Gastroesophageal sphincter (tissue), 4 donors: ENCODE data around the gene SEZ6L2. TPM values are rescaled to one million over a fixed set of nuclear protein-coding genes. Genes with fewer than 3 reads are reported as not detected.
A peak's percentile ranks its signal among the peaks of the same experiment; 100 is the strongest.

Source experiments
- ATAC-seq: fragments of 150-250 bp; one replicate; pipeline ENCODE4 v1.9.1; 2016; ENCODE audit warnings: mild to moderate bottlenecking, moderate library complexity
- H3K27ac ChIP-seq, 4 donors: fragments of 200-600 bp; sonication (generic) in 3 of 4; 1 replicate in 3 of 4; 2 replicates in 1 of 4; pipeline ENCODE4 v1.5.1; 2016 to 2019
- H3K27me3 ChIP-seq: fragments of 200-600 bp; sonication (generic); one replicate; pipeline ENCODE4 v1.5.1; 2019
- H3K36me3 ChIP-seq, 2 donors: fragments of 200-600 bp; sonication (generic); one replicate each; pipeline ENCODE4 v1.5.1; 2019; ENCODE audit warnings: control low read depth in 1 of 2
- H3K4me1 ChIP-seq, 3 donors: fragments of 200-600 bp; sonication (generic); 1 replicate in 2 of 3; 2 replicates in 1 of 3; pipeline ENCODE4 v1.5.1; 2016 to 2019; ENCODE audit warnings: control low read depth in 2 of 3
- H3K4me3 ChIP-seq, 2 donors: fragments of 200-600 bp; sonication (generic); one replicate each; pipeline ENCODE4 v1.5.1; 2019; ENCODE audit warnings: mild to moderate bottlenecking in 1 of 2, moderate library complexity in 1 of 2
- H3K9me3 ChIP-seq, 3 donors: fragments of 200-600 bp; sonication (generic); one replicate each; pipeline ENCODE4 v1.5.1; 2017 to 2019; ENCODE audit warnings: control low read depth in 2 of 3
- CTCF ChIP-seq, 4 experiments: fragments of 200-600 bp in 2 of 4; fragments of 450-650 bp in 2 of 4; sonication (generic) in 1 of 4; IDR thresholded peaks; one replicate each; pipeline ENCODE4 v1.5.1; 2017 to 2019; ENCODE audit warnings: antibody characterized with exemption in 4 of 4, mild to moderate bottlenecking in 2 of 4, moderate library complexity in 2 of 4
- EP300 ChIP-seq: sonication (generic); formaldehyde crosslinking; IDR thresholded peaks from one replicate; pipeline ENCODE4 v1.6.1; 2017; ENCODE audit warnings: antibody characterized with exemption, mild to moderate bottlenecking
- POLR2A ChIP-seq, 2 donors: fragments of 450-650 bp; IDR thresholded peaks; one replicate each; pipeline ENCODE4 v1.6.1; 2017; ENCODE audit warnings: antibody characterized with exemption in 2 of 2, mild to moderate bottlenecking in 2 of 2, moderate library complexity in 1 of 2
- POLR2AphosphoS5 ChIP-seq: sonication (generic); formaldehyde crosslinking; IDR thresholded peaks from one replicate; pipeline ENCODE4 v1.6.1; 2017; ENCODE audit warnings: antibody characterized with exemption
- WGBS, 2 donors: methylation state at CpG; one replicate each; pipeline ENCODE4 v1.1.5; 2018; ENCODE audit warnings: low coverage in 1 of 2; 5-methylcytosine and 5-hydroxymethylcytosine counted together
- total RNA-seq, 4 donors: library from RNA; depleted of rRNA; stranded (reverse); fragments of >200 nt; gene quantifications; one replicate each; pipeline ENCODE4 v1.1.0, GENCODE V29; 2016

Gene SEZ6L2
- total RNA-seq, 4 donors from 2014 or later = 1.1 to 1.6 (median 1.1) TPM; not detected in 1

DNA sequence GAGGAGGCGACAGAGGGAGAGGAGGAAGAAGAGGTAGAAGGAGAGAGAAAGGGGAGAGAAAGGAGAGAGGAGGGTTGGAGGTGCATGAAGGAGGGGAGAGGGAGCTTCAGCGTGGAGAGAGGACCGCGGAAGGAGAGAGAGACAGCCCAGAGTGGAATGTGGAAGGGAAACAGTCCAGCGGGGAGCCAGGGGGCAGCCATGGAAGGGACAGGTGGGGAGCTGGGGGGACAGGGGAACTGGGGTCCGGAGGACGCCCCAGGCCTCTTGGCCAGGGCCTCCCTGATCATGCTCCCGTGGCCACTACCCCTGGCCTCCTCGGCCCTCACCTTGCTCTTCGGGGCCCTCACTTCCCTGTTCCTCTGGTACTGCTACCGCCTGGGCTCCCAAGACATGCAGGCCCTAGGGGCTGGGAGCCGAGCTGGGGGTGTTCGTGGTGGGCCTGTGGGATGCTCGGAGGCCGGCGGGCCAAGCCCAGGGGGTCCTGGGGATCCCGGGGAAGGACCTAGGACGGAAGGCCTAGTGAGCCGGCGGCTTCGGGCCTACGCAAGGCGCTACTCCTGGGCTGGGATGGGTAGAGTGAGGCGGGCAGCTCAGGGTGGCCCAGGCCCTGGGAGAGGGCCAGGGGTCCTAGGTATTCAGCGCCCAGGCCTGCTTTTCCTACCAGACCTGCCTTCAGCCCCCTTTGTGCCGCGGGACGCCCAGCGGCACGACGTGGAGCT lies 1.7 kb upstream of the SEZ6L2 start:
- 13 to 14% methylated on average over 5 to 6 of the region's 31 CpGs for WGBS, 2 donors

GRCh38 chr16:29900102-29900887 lies 945 bp upstream of the SEZ6L2 start, which contains the start of gene ASPHD1:
ASPHD1 (plus strand) TSS chr16:29900488; CDS start chr16:29900972, 484 bp downstream.
- peak within 1 kb of the TSS; percentile 30 to 60 for H3K4me3 ChIP-seq
- peak; percentile 88 for ATAC-seq
- 0 to 2% methylated on average over 1 to 16 of the region's 67 CpGs for WGBS, 2 donors
- peaks cover 0 to 23% (median 4%) of the 10 kb centered on the region in 3 donors for H3K4me1 ChIP-seq
- H3K27ac ChIP-seq = no peak within 1 kb of the TSS
- peaks cover 60% of the 10 kb centered on the region for H3K27me3 ChIP-seq
- H3K9me3 ChIP-seq = no peaks in the 10 kb centered on the region
- no peaks in the 10 kb centered on the region for H3K36me3 ChIP-seq
- no peak for TF ChIP-seq EP300
- no peak for TF ChIP-seq POLR2AphosphoS5
- no peak for TF ChIP-seq CTCF (IDR thresholded peaks at IDR 0.05)
- no peak for TF ChIP-seq POLR2A (IDR thresholded peaks at IDR 0.05)

More for the DNA sequence above, 1.7 kb upstream of the SEZ6L2 start:
- H3K27ac ChIP-seq = no peak overlapping the region
- no peak for ATAC-seq
- peaks cover 0 to 23% (median 4%) of the 10 kb centered on the region in 3 donors for H3K4me1 ChIP-seq
- peaks cover 53% of the 10 kb centered on the region for H3K27me3 ChIP-seq
- peaks cover 0 to under 1% of the 10 kb centered on the region in 2 donors for H3K36me3 ChIP-seq
- H3K4me3 ChIP-seq = peak overlapping the region in 1 of 2 donors; percentile 60
- no peaks in the 10 kb centered on the region for H3K9me3 ChIP-seq
- TF ChIP-seq POLR2A (IDR thresholded peaks at IDR 0.05) (no peak), CTCF (IDR thresholded peaks at IDR 0.05) (no peak), EP300 (no peak), POLR2AphosphoS5 (no peak)

DNA sequence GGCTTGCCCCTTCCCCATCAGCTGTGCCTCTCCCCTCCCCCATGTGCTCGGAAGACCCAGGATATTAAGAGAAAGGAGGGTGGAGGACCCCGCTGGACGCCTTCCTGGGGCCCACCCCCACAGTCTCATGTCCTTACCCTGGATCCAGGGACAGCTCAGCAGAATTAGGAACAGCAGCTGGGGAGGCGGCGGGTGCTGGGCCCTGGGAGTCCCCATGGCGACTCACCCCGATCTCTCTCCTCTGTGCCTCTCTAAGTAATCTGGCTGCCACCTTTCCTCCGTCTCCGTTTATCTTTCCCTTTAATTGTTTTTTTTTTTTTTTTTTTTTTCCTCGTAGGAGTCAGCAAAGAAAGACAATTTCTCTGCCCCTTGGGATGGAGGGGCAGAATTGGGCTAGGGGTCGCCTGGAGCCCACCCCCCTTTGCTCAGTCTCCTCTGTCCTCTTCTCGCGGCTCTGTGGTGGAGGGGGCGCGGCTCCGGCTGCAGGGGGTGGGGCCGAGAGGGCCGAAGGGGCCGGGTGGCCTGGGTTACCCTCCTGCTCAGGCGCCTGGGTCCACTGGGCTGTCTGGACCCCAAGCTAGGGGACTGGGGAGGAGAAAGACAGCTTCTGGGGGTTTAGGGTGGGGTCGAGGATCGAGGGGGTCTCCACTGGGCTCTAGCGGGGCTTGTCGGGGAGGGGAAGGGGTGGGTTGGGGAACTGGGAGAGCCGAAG lies 390 bp downstream of the SEZ6L2 start:
- no peaks in the 10 kb centered on the region for H3K36me3 ChIP-seq
- peaks cover 62% of the 10 kb centered on the region for H3K27me3 ChIP-seq
- no peak for ATAC-seq
- peak overlapping the region in 1 of 2 donors; percentile 60 for H3K4me3 ChIP-seq
- H3K9me3 ChIP-seq = no peaks in the 10 kb centered on the region
- peaks cover 0 to 23% (median 4%) of the 10 kb centered on the region in 3 donors for H3K4me1 ChIP-seq
- no peak overlapping the region for H3K27ac ChIP-seq
- 1 to 2% methylated on average over 8 to 14 of the region's 25 CpGs for WGBS, 2 donors
- TF ChIP-seq CTCF (IDR thresholded peaks at IDR 0.05) (no peak), POLR2AphosphoS5 (no peak), EP300 (no peak), POLR2A (IDR thresholded peaks at IDR 0.05) (no peak)

- Histone ChIP-seq H3K4me1 (peaks cover 0 to 23% (median 4%) of the 10 kb centered on the region in 3 donors), H3K36me3 (no peaks in the 10 kb centered on the region), H3K9me3 (no peaks in the 10 kb centered on the region), H3K27ac (no peak overlapping the region), H3K4me3 (no peak overlapping the region), H3K27me3 (peaks cover 62% of the 10 kb centered on the region)
- TF ChIP-seq EP300 (no peak), POLR2AphosphoS5 (no peak), POLR2A (IDR thresholded peaks at IDR 0.05) (no peak), CTCF (IDR thresholded peaks at IDR 0.05) (no peak)
- WGBS, 2 donors = 3 to 8% methylated on average over 5 to 8 of the region's 9 CpGs
- ATAC-seq = no peak
Measured at GRCh38 chr16:29898135-29898803, 1.1 kb downstream of the SEZ6L2 start.
